GM12873 (cell line): ENCODE data around the gene CCDC127.

Experiments used
- TF ChIP-seq, protein P1 (sequence below): IDR thresholded peaks from 2 replicates; pipeline ENCODE4 v1.5.1; 2012; ENCODE audit warnings: low read depth, mild to moderate bottlenecking, moderate library complexity, low read length, control low read depth; ENCODE audit not compliant: insufficient read depth; ENCODE audit errors: missing control alignments

CCDC127 gene

DNA sequence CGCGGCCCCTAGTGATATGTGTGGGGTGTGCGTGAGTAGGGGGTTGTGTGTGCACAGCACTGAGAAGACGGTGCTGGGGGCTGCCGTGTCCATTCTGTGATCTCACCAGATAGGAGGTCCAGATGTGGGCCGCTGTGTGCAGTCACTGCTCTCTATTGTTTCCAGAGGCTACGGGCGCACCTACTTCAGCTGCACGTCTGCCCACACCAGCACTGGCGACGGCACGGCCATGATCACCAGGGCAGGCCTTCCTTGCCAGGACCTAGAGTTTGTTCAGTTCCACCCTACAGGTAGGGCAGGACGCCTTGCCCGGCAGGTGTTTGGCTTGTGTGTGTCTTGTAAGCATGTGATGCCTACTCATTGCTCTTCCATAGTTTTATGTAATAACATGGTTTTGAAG lies 12.8 kb upstream of the CCDC127 start:
- TF ChIP-seq, protein P1, sequence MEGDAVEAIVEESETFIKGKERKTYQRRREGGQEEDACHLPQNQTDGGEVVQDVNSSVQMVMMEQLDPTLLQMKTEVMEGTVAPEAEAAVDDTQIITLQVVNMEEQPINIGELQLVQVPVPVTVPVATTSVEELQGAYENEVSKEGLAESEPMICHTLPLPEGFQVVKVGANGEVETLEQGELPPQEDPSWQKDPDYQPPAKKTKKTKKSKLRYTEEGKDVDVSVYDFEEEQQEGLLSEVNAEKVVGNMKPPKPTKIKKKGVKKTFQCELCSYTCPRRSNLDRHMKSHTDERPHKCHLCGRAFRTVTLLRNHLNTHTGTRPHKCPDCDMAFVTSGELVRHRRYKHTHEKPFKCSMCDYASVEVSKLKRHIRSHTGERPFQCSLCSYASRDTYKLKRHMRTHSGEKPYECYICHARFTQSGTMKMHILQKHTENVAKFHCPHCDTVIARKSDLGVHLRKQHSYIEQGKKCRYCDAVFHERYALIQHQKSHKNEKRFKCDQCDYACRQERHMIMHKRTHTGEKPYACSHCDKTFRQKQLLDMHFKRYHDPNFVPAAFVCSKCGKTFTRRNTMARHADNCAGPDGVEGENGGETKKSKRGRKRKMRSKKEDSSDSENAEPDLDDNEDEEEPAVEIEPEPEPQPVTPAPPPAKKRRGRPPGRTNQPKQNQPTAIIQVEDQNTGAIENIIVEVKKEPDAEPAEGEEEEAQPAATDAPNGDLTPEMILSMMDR: no peak

DNA sequence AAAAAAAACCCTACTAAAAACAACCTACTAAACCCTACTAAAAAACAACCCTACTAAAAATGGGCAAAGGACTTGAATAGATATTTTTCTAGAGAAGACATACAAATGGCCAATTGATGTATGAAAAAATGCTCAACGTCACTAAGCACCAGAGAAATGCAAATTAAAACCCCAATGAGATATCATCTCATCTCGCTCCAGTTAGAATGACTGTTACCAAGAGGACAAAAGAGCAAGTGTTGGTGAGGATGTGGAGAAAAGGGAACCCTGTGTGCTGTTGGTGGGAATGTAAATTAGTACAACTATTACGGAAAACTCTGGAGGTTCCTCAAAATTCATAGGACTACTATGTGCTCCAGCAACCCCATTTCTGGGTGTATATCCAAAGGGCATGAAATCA lies 10.9 kb upstream of the CCDC127 start:
- TF ChIP-seq, protein P1: no peak

DNA sequence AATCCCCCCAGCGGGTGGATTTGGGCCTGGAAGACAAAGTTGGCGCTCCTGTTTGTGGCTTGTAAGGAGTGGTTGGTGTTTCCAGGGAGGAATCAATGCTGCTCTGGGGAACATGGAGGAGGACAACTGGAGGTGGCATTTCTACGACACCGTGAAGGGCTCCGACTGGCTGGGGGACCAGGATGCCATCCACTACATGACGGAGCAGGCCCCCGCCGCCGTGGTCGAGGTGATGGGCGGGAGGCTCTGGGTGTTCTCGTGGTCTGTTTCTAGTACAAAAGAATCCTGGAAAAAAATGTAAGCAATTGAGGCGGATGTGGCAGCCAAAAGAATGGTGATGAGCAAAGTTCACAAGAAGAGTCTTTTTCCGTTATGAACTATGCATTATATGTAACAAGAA lies 7.4 kb upstream of the CCDC127 start:
- TF ChIP-seq, protein P1: no peak

DNA sequence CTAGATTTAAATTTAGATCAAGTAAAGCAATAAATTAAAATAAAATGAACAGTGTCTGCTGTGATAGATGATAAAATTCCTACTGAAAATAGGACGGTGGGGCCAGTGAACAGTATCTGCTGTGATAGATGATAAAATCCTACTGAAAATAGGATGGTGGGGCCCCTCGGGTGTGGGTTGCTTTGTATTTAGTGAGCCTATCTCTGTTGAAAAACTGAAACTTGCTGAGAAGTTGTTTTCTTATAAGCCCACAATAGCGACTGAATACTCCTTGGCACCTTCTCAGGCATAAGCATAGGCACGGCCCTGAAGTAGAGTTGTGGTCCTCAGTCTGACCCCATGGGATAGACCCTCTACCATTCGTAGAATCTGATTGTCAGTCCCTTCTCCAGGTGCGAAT lies 5.8 kb upstream of the CCDC127 start:
- TF ChIP-seq, protein P1: no peak

DNA sequence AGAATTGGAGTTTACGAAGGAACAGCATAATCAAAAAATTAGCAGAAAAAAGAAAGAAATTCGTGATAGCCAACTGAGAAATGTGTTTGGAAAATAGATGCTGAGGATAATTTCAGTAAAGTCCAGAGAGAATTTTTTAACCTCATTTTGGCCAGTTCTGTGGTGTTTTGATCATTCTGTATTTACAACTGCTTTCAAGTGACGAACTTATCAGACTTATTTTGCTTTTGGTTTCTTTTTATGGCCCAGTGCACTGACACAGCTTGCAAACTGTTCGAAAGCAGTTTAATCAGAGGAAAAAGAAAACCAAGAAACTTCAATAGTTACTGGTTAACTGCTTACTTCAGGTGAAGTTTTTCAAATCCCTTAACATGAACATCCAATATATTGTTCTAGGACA lies 2.0 kb upstream of the CCDC127 start:
- TF ChIP-seq, protein P1: no peak

DNA sequence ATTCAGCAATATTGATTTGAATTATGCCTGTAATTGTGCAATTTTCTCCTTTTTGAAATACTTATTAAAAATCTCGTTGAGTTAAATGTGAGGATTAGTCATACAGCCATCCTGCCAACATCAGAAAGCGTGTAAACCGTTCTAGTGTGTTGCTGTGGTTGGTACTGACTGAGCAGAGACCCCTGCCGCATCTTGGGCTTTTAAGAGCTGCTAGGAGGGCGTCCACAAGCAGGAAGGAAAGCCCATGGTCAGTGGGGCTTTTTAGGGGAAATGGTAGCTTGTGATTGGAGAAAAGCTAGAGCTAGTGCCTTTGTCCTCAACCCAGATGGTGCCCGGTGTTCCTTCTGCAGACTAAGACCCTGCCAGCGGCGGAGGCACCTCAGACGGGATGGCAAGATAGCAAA lies 1.5 kb upstream of the CCDC127 start:
- TF ChIP-seq, protein P1: no peak

DNA sequence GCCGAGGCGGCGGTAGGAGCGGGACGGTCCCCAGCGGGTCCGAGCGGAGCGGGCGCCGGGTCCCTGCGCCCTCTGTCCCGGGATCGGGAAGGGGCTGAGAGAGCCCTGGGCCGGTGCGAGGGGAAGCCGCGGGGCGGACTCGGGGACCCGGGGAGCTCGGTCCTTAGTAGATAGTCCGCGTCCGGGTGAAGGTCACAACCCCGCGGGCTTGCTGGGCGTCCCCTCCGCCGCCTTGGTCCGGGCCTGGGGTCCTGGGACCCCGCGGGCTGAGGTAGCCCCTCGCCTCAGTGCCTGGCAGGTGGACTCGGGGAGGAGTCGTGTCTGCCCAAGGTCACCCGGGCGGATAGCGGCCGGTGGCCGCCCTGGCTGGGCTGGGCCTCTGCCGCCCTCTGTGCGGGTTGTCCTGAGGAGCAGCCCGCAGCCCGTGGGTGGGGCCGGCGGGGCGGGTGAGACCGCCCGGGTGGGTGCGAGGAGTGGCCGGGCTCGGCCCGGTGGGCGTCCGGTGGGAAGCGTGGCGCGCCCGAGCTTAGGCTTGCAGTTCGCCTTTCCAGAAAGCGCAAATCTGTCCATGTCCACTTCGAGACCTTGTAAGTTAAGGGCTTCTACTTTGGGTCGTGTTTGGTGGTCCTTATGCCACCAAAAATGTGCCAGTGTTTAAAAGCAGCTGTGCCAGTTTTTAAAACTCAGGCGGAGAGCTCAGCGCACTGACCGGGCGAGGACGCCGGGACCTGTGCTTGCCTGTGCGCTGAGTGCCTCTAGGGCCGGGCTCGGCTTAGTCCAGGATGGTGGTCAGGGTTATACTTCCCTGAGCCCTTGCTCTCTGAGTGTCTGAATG lies 721 bp upstream of the CCDC127 start:
- TF ChIP-seq, protein P1: no peak
